ENCODE measurements around the gene HMGA1. TPM values are rescaled to one million over a fixed set of nuclear protein-coding genes. Genes with fewer than 3 reads are reported as not detected.
A peak's percentile ranks its signal among the peaks of the same experiment; 100 is the strongest.
"Not testable (repeated sequence)": the region's sequence is repeated elsewhere in the genome, so short reads cannot be mapped to it uniquely, and the experiment has no call there.

The HMGA1 gene
- total and polyA plus RNA-seq, 2 of the 13 experiments (the other 11 are each of a cell fraction or from before 2014, with no cell fraction given): 117 to 145 TPM

- H3K79me2 ChIP-seq (ENCODE audit: insufficient read depth, low read length); H3K9me3 ChIP-seq (ENCODE audit: low read length); H3K4me1 ChIP-seq (ENCODE audit: insufficient read depth, low read length); H4K20me1 ChIP-seq (ENCODE audit: insufficient read depth, low read length); H2AFZ ChIP-seq (ENCODE audit: low read length); H3K27ac ChIP-seq (ENCODE audit: extremely low read length, insufficient read depth, low read length); DNase-seq (ENCODE audit: low spot score); H3K27me3 ChIP-seq (ENCODE audit: control insufficient read depth in 1 of 2, insufficient read depth in 2 of 2, low read length in 2 of 2); H3K4me2 ChIP-seq (ENCODE audit: low read depth, low read length); FAIRE-seq; CTCF ChIA-PET (ENCODE audit: low intra/inter-chr PET ratio, low total read pairs); H3K9ac ChIP-seq (ENCODE audit: insufficient read depth, low read depth, low read length); H3K36me3 ChIP-seq (replicated peaks in 1 of 2; ENCODE audit: control insufficient read depth in 1 of 2, insufficient read depth in 2 of 2, low read length in 2 of 2); POLR2A ChIA-PET; ATAC-seq; BruUV-seq (replicated peaks); H3K4me3 ChIP-seq (replicated peaks in 1 of 3; ENCODE audit: insufficient read depth in 1 of 3, low read depth in 2 of 3, low read length in 3 of 3); in situ Hi-C loops (cut with HindIII; ENCODE audit: extremely low pct_ligation_motif_present, low pct_unique_long_range_greater_than_20kb); intact Hi-C loops (cut with micrococcal nuclease; ENCODE audit: unreplicated experiment): not testable (repeated sequence)
- WGBS (ENCODE audit: low lambda C conversion rate): 90% methylated on average over 23 of the region's 23 CpGs
- peak; percentile 16; the same call in 1 of the 2 replicates for TF ChIP-seq ZBTB33 (CRISPR knock-in tag; IDR thresholded peaks at IDR 0.05)
These were observed 26.8 kb downstream of the HMGA1 start for GRCh38 chr6:34263484-34263883.

- intact Hi-C loops (cut with micrococcal nuclease; ENCODE audit: unreplicated experiment): no loop called here
These were observed 31.1 kb downstream of the HMGA1 start for GRCh38 chr6:34267746-34268145.

GRCh38 chr6:34269132-34269531 lies 32.5 kb downstream of the HMGA1 start:
- WGBS (ENCODE audit: low lambda C conversion rate): no CpG with 5 or more reads among the region's 25 CpGs

More at GRCh38 chr6:34267746-34268145, 31.1 kb downstream of the HMGA1 start:
- H4K20me1 ChIP-seq (ENCODE audit: insufficient read depth, low read length): no peaks in the 10 kb centered on the region
- no peaks in the 10 kb centered on the region for H3K27me3 ChIP-seq (ENCODE audit: control insufficient read depth in 1 of 2, insufficient read depth in 2 of 2, low read length in 2 of 2)
- no TSS peak for BruUV-seq (replicated peaks)
- no peaks in the 10 kb centered on the region for H3K36me3 ChIP-seq (replicated peaks in 1 of 2; ENCODE audit: control insufficient read depth in 1 of 2, insufficient read depth in 2 of 2, low read length in 2 of 2)
- FAIRE-seq (no peak), ATAC-seq (no peak), DNase-seq (ENCODE audit: low spot score) (no peak)
- no peak overlapping the region for H3K4me3 ChIP-seq (replicated peaks in 1 of 3; ENCODE audit: insufficient read depth in 1 of 3, low read depth in 2 of 3, low read length in 3 of 3)
- ChIA-PET CTCF (ENCODE audit: low intra/inter-chr PET ratio, low total read pairs) (no interaction called here), POLR2A (no interaction called here)
- no peak overlapping the region for H3K9ac ChIP-seq (ENCODE audit: insufficient read depth, low read depth, low read length)
- no peaks in the 10 kb centered on the region for H3K79me2 ChIP-seq (ENCODE audit: insufficient read depth, low read length)
- TF ChIP-seq FOXO4 (CRISPR knock-in tag; conservative IDR thresholded peaks at IDR 0.05) (no peak), ZNF121 (CRISPR knock-in tag; IDR thresholded peaks at IDR 0.05) (peak; percentile 63)
- no peak overlapping the region for H2AFZ ChIP-seq (ENCODE audit: low read length)
- H3K9me3 ChIP-seq (ENCODE audit: low read length): no peaks in the 10 kb centered on the region
- in situ Hi-C loops (cut with HindIII; ENCODE audit: extremely low pct_ligation_motif_present, low pct_unique_long_range_greater_than_20kb): no loop called here
- no peak overlapping the region for H3K27ac ChIP-seq (ENCODE audit: extremely low read length, insufficient read depth, low read length)
- H3K4me2 ChIP-seq (ENCODE audit: low read depth, low read length): no peak overlapping the region
- WGBS (ENCODE audit: low lambda C conversion rate): 72% methylated on average over 2 of the region's 2 CpGs
- H3K4me1 ChIP-seq (ENCODE audit: insufficient read depth, low read length): 0 out of 2 replicates have a peak, but pooled peaks cover 12% of the 10 kb centered on the region

More at GRCh38 chr6:34269132-34269531, 32.5 kb downstream of the HMGA1 start:
- H3K9ac ChIP-seq (ENCODE audit: insufficient read depth, low read depth, low read length); DNase-seq (ENCODE audit: low spot score); intact Hi-C loops (cut with micrococcal nuclease; ENCODE audit: unreplicated experiment); H3K36me3 ChIP-seq (replicated peaks in 1 of 2; ENCODE audit: control insufficient read depth in 1 of 2, insufficient read depth in 2 of 2, low read length in 2 of 2); in situ Hi-C loops (cut with HindIII; ENCODE audit: extremely low pct_ligation_motif_present, low pct_unique_long_range_greater_than_20kb); H3K79me2 ChIP-seq (ENCODE audit: insufficient read depth, low read length); H2AFZ ChIP-seq (ENCODE audit: low read length); POLR2A ChIA-PET; H3K4me3 ChIP-seq (replicated peaks in 1 of 3; ENCODE audit: insufficient read depth in 1 of 3, low read depth in 2 of 3, low read length in 3 of 3); H3K9me3 ChIP-seq (ENCODE audit: low read length); H3K27me3 ChIP-seq (ENCODE audit: control insufficient read depth in 1 of 2, insufficient read depth in 2 of 2, low read length in 2 of 2); ATAC-seq; H3K27ac ChIP-seq (ENCODE audit: extremely low read length, insufficient read depth, low read length); H3K4me2 ChIP-seq (ENCODE audit: low read depth, low read length); H4K20me1 ChIP-seq (ENCODE audit: insufficient read depth, low read length); BruUV-seq (replicated peaks); FAIRE-seq; CTCF ChIA-PET (ENCODE audit: low intra/inter-chr PET ratio, low total read pairs): not testable (repeated sequence)
- H3K4me1 ChIP-seq (ENCODE audit: insufficient read depth, low read length): peaks cover 26% of the 10 kb centered on the region

Data from HepG2 (cell line).